Common myeloid progenitor, CD34-positive (primary cell): ENCODE results near the gene SMAD7.

ENCODE experiments used
- CTCF ChIA-PET: fragments of 350-600 bp; sonication (Branson Sonifier 250); formaldehyde crosslinking; loops from one replicate; lab custom pipeline; 2021; ENCODE audit warnings: antibody characterized with exemption; lab: Charles Lee
- POLR2A ChIA-PET: fragments of 350-600 bp; sonication (Branson Sonifier 250); formaldehyde crosslinking; loops from one replicate; lab custom pipeline; 2021; ENCODE audit warnings: antibody characterized with exemption; lab: Charles Lee
- DNase-seq, 3 donors: peaks; one replicate each; pipeline versions ENCODE4 v3.0.0 to v3.0.0-alpha.2; 2013
- H3K27ac ChIP-seq, 2 experiments: 1 replicate in 1 of 2; 2 replicates in 1 of 2; pipeline ENCODE4 v1.7.0; 2013; ENCODE audit warnings: inconsistent platforms in 2 of 2, low read length in 2 of 2, mild to moderate bottlenecking in 2 of 2, low read depth in 1 of 2, moderate library complexity in 1 of 2; ENCODE audit not compliant: severe bottlenecking in 2 of 2, insufficient read depth in 1 of 2, poor library complexity in 1 of 2
- H3K27me3 ChIP-seq, 5 experiments: replicated peaks in 2 of 5; 1 replicate in 3 of 5; 2 replicates in 2 of 5; pipeline versions ENCODE4 v1.6.1 to v1.7.0; 2013; ENCODE audit warnings: low read length in 4 of 5, mild to moderate bottlenecking in 2 of 5, moderate library complexity in 2 of 5, inconsistent platforms in 1 of 5; ENCODE audit not compliant: insufficient read depth in 5 of 5, control insufficient read depth in 4 of 5
- H3K36me3 ChIP-seq, 4 experiments: 1 replicate in 2 of 4; 2 replicates in 2 of 4; pipeline versions ENCODE4 v1.6.1 to v1.7.0; 2013; ENCODE audit warnings: low read length in 3 of 4, control low read depth in 1 of 4, mild to moderate bottlenecking in 1 of 4; ENCODE audit not compliant: control insufficient read depth in 4 of 4, insufficient read depth in 4 of 4
- H3K4me1 ChIP-seq, 4 experiments: 1 replicate in 3 of 4; 2 replicates in 1 of 4; pipeline versions ENCODE4 v1.6.1 to v1.7.1; 2013; ENCODE audit warnings: low read length in 3 of 4, mild to moderate bottlenecking in 3 of 4, control low read depth in 1 of 4, inconsistent platforms in 1 of 4, moderate library complexity in 1 of 4; ENCODE audit not compliant: control insufficient read depth in 4 of 4, insufficient read depth in 4 of 4; ENCODE audit errors: control extremely low read depth in 1 of 4
- H3K4me3 ChIP-seq, 7 experiments: 1 replicate in 4 of 7; 2 replicates in 3 of 7; pipeline versions ENCODE4 v1.5.1 to v1.7.0; 2013; ENCODE audit warnings: mild to moderate bottlenecking in 7 of 7, low read length in 6 of 7, moderate library complexity in 6 of 7, inconsistent platforms in 2 of 7, low read depth in 2 of 7, control low read depth in 1 of 7; ENCODE audit not compliant: insufficient read depth in 4 of 7, control insufficient read depth in 1 of 7; ENCODE audit errors: extremely low read depth in 1 of 7
- H3K9me3 ChIP-seq, 5 experiments: 1 replicate in 4 of 5; 2 replicates in 1 of 5; pipeline versions ENCODE4 v1.6.1 to v1.7.1; 2013; ENCODE audit warnings: low read length in 4 of 5, mild to moderate bottlenecking in 2 of 5, inconsistent platforms in 1 of 5, low read depth in 1 of 5, moderate library complexity in 1 of 5; ENCODE audit not compliant: control insufficient read depth in 4 of 5, insufficient read depth in 2 of 5; ENCODE audit errors: control extremely low read depth in 1 of 5
- WGBS: methylation state at CpG from one replicate; pipeline ENCODE4 v1.1.5; 2013; ENCODE audit not compliant: insufficient coverage; 5-methylcytosine and 5-hydroxymethylcytosine counted together

SMAD7 gene

DNA sequence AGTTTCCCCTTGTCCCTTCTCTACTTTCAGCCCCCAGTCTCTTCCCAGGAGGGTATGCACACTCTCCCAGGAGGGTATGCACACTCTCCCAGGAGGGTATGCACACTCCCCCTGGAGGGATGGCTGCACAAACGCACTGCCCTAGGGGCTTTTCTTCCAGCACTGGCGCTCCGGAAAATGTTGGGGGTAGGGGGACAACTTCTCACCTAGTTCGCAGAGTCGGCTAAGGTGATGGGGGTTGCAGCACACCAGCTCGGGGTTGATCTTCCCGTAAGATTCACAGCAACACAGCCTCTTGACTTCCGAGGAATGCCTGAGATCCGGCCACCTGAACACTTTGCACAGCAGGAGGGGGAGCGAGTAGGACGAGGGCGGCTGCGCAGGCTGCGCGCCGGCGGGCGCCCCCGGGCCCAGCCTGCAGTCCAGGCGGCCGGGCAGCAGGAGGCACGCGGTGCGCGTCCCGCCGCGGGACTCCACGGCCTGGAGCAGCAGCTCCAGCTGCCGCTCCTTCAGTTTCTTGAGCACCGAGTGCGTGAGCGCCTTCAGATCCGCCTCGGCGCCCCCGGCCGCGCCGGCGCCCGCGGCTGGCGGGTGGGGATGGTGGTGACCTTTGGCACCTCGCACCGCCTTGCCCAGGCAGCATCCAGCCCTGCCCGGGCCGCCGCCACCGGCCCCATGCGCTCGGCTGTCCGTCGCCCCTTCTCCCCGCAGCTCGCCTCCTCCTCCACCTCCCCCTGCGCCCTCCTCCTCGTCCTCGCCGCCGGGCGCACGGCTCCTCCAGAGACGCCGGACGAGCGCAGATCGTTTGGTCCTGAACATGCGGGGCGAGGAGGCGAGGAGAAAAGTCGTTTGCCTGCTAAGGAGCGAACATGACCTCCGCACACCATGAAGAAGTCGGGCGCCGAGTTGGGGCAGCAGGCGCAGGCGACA, 894 bp downstream of the SMAD7 start:
- Histone ChIP-seq H3K4me3 (peak overlapping the region; percentile 30 to 76 (median 69)), H3K27me3 (peaks cover 0 to 60% (median 28%) of the 10 kb centered on the region in 5 experiments), H3K9me3 (no peaks in the 10 kb centered on the region), H3K4me1 (peaks cover 9 to 56% (median 45%) of the 10 kb centered on the region in 4 experiments), H3K27ac (no peak overlapping the region), H3K36me3 (peaks cover 0 to 5% (median 0%) of the 10 kb centered on the region in 4 experiments)
- DNase-seq = peak in 2 of 3 donors; percentile 53 to 64
- ChIA-PET POLR2A (interaction anchor here (0.6 to 1.0 kb wide), 3 partner anchors 22 to 263 kb away, joined by 4 to 15 read pairs (median 6); no protein-coding TSS in a partner anchor), CTCF (interaction anchor here (0.8 to 1.0 kb wide), 4 partner anchors 9 to 92 kb away, joined by 3 to 4 read pairs (median 3); no protein-coding TSS in a partner anchor)
- WGBS = under 1% methylated on average over 57 of the region's 79 CpGs

DNA sequence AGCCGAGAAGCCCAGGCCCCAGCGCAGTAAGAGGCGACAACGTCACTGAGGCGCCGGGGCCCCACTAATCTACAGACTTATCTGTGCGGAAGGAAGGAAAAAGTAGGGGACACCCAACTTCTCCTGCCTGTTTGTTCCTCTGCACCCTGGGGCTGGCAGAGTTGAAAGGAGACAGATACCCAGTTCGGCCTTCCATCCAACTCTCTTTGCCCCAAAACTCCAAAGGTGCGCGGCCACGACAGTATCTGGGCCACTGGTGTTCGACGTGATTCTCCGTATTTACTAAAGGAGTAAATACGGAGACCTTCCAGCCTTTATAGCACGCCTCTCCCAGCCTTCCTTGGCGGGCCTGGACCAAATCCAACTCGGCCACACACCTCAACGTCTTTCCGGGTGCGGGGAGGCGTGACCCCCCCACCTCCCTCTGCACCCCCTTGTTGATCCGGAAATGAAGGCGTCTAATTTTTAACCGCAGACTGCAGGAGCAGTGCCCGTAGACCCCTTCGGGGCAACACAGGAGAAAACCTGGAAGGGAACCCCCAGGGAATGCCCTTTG, 1.6 kb downstream of the SMAD7 start:
- H3K27ac ChIP-seq = peak overlapping the region in 1 of 2 experiments; percentile 14
- no peaks in the 10 kb centered on the region for H3K9me3 ChIP-seq
- WGBS = under 1% methylated on average over 25 of the region's 27 CpGs
- peaks cover 0 to 67% (median 33%) of the 10 kb centered on the region in 5 experiments for H3K27me3 ChIP-seq
- peaks cover 9 to 56% (median 45%) of the 10 kb centered on the region in 4 experiments for H3K4me1 ChIP-seq
- peak overlapping the region in 6 of 7 experiments; percentile 46 to 76 (median 72) for H3K4me3 ChIP-seq
- H3K36me3 ChIP-seq = peaks cover 0 to 7% (median 0%) of the 10 kb centered on the region in 4 experiments
- CTCF ChIA-PET = interaction anchor here (0.8 to 1.0 kb wide), 5 partner anchors 8 to 107 kb away, joined by 3 to 4 read pairs (median 3); no protein-coding TSS in a partner anchor
- peak in 2 of 3 donors; percentile 40 to 62 for DNase-seq
- POLR2A ChIA-PET = interaction anchor here (0.6 to 1.5 kb wide), 5 partner anchors 16 to 46 kb away, joined by 3 to 5 read pairs (median 4); no protein-coding TSS in a partner anchor

DNA sequence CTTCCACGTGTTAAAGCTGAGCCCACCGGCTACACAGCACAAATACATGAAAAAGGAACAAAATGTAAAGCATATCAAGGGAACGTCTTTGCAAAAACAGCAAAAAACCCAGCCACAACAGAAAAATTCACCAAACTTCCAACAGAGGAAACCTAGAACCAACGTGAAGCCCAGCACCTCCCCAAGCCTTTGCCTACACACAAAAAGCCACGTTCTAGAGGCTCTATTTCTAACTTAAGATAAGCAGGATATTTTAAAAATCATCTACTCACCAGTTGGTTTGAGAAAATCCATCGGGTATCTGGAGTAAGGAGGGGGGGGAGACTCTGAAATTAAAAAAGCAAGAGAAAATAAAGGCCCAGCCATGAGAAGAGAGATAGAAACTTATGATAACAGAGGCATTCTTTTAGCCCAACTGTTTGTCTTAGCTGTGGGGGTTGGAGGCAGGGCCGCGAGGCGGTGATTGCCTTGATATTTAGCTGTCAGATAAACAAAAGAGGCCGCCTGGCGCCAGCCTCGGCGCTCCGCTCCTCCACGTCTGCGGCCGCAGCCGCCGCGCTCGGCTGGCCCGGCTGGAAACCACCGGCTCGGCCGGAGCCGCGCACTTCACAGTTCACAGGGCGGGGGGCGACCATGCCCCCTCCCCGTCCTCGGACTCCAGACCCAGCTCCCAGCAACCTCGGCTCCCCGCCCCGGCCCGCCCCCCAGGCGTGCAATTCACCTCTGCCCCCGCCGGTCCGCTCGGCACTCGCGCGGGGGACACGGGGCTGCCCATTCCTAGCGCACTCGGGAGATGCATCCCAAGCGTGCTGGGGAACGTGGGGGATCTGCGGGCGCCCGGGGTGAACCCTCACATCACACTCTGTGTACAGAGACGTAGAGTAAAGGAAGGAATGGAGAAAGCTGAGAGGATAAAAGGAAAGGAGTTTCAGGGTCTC, 2.4 kb downstream of the SMAD7 start:
- POLR2A ChIA-PET = interaction anchor here (0.6 to 1.5 kb wide), 5 partner anchors 16 to 45 kb away, joined by 3 to 5 read pairs (median 3); no protein-coding TSS in a partner anchor

DNA sequence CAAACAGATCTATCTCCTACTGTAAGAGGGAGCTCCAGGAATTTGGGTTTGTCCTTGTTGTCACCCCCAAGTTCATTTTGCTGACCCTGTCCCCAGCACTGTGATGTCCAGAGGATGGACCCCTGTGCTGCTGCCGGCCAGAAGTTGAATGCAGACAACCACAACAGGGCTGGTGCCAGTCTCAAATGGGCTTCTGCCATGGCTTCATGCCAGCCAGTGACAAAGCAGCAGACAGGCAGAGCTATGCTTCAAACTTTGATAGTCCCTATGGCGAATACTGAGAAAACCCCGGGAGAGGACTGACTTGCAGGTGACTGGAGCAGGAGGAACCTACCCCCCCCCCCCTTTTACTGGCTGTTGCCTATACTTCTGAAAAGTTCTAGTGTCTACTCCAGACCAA, 3.2 kb downstream of the SMAD7 start:
- Histone ChIP-seq H3K4me1 (peaks cover 9 to 50% (median 41%) of the 10 kb centered on the region in 4 experiments), H3K9me3 (no peaks in the 10 kb centered on the region), H3K27ac (no peak overlapping the region), H3K27me3 (peaks cover 0 to 80% (median 41%) of the 10 kb centered on the region in 5 experiments), H3K36me3 (peaks cover 0 to 11% (median 0%) of the 10 kb centered on the region in 4 experiments), H3K4me3 (no peak overlapping the region)
- CTCF ChIA-PET = interaction anchor here (0.6 to 2.4 kb wide), 6 partner anchors 13 to 106 kb away, joined by 3 to 8 read pairs (median 4); no protein-coding TSS in a partner anchor
- DNase-seq = no peak
- POLR2A ChIA-PET = interaction anchor here (0.5 to 1.3 kb wide), 2 partner anchors 19 to 83 kb away, joined by 3 to 4 read pairs; no protein-coding TSS in a partner anchor
- 91% methylated on average over 3 of the region's 3 CpGs for WGBS

More for the DNA sequence above, 2.4 kb downstream of the SMAD7 start:
- peak in 2 of 3 donors; percentile 51 to 67 for DNase-seq
- Histone ChIP-seq H3K4me1 (peaks cover 9 to 56% (median 45%) of the 10 kb centered on the region in 4 experiments), H3K9me3 (no peaks in the 10 kb centered on the region), H3K27ac (peak overlapping the region in 1 of 2 experiments; percentile 5), H3K36me3 (peaks cover 0 to 7% (median 0%) of the 10 kb centered on the region in 4 experiments), H3K4me3 (peak overlapping the region in 6 of 7 experiments; percentile 46 to 76 (median 72)), H3K27me3 (peaks cover 0 to 73% (median 36%) of the 10 kb centered on the region in 5 experiments)
- WGBS = 2% methylated on average over 25 of the region's 52 CpGs
- CTCF ChIA-PET = interaction anchor here (1.0 to 2.1 kb wide), 5 partner anchors 22 to 108 kb away, joined by 3 to 6 read pairs (median 3); no protein-coding TSS in a partner anchor

DNA sequence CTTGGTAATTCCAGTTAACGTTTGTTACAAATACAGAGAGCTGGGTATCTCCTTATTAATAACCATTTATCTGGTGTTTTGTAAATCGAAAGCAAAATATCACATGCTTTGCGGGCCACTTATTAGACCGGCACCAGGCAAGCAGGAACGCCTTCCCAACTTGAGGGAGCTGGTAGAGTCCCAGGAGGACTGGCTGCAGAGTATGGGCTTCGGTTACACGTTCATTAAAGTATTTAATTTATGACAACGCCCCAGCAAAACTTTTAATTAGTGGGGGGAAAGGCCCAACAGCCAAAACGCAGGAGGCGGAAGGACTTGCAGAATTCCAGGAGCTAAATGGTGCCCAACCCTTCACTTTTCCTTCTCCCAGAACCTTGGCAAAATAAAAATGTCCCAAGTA, 3.7 kb downstream of the SMAD7 start:
- H3K27ac ChIP-seq = no peak overlapping the region
- WGBS = 97% methylated on average over 9 of the region's 10 CpGs
- DNase-seq = no peak
- ChIA-PET POLR2A (interaction anchor here (0.5 to 1.3 kb wide), 2 partner anchors 18 to 84 kb away, joined by 3 to 4 read pairs; no protein-coding TSS in a partner anchor), CTCF (interaction anchor here (0.6 to 2.4 kb wide), 6 partner anchors 13 to 235 kb away, joined by 3 to 8 read pairs (median 4); no protein-coding TSS in a partner anchor)
- H3K4me1 ChIP-seq = peaks cover 9 to 45% (median 38%) of the 10 kb centered on the region in 4 experiments
- no peak overlapping the region for H3K4me3 ChIP-seq
- H3K9me3 ChIP-seq = no peaks in the 10 kb centered on the region
- H3K36me3 ChIP-seq = peaks cover 0 to 16% (median 0%) of the 10 kb centered on the region in 4 experiments
- peaks cover 0 to 84% (median 41%) of the 10 kb centered on the region in 5 experiments for H3K27me3 ChIP-seq
